Karpas-422 (cell line): Measurements from ENCODE around the gene PPP1R9B. TPM values are rescaled to one million over a fixed set of nuclear protein-coding genes. Genes with fewer than 3 reads are reported as not detected.
A peak's percentile ranks its signal among the peaks of the same experiment; 100 is the strongest.

Source experiments
- DNase-seq: peaks from one replicate; pipeline ENCODE4 v3.0.0-alpha.2; 2015
- H2AFZ ChIP-seq: fragments of 200-600 bp; sonication (generic); 2 replicates; pipeline ENCODE4 v1.6.1; 2014; ENCODE audit warnings: antibody characterized with exemption, low read length, mixed read lengths
- H3K27ac ChIP-seq: fragments of 200-600 bp; sonication (generic); 2 replicates; pipeline ENCODE4 v1.5.1; 2014; ENCODE audit warnings: mild to moderate bottlenecking, low read length, moderate library complexity
- H3K27me3 ChIP-seq: fragments of 200-600 bp; sonication (generic); 2 replicates; pipeline ENCODE4 v1.6.1; 2014; ENCODE audit warnings: low read length, mixed read lengths
- H3K36me3 ChIP-seq: fragments of 200-600 bp; sonication (generic); 2 replicates; pipeline ENCODE4 v1.6.1; 2014; ENCODE audit warnings: low read length, mixed read lengths; ENCODE audit not compliant: insufficient read depth
- H3K4me1 ChIP-seq: fragments of 200-600 bp; sonication (generic); 2 replicates; pipeline ENCODE4 v1.6.1; 2014; ENCODE audit warnings: mild to moderate bottlenecking, low read length, mixed read lengths
- H3K4me2 ChIP-seq: fragments of 200-600 bp; sonication (generic); 2 replicates; pipeline ENCODE4 v1.6.1; 2014; ENCODE audit warnings: low read length, low read depth, mild to moderate bottlenecking; ENCODE audit not compliant: poor library complexity, severe bottlenecking
- H3K4me3 ChIP-seq: fragments of 200-600 bp; sonication (generic); 2 replicates; pipeline ENCODE4 v1.5.1; 2014; ENCODE audit warnings: mild to moderate bottlenecking, antibody characterized with exemption, low read length, mixed read lengths
- H3K79me2 ChIP-seq: fragments of 200-600 bp; sonication (generic); 2 replicates; pipeline ENCODE4 v1.6.1; 2014; ENCODE audit warnings: mild to moderate bottlenecking, low read length, mixed read lengths
- H3K9ac ChIP-seq: fragments of 200-600 bp; sonication (generic); 2 replicates; pipeline ENCODE4 v1.6.0; 2014; ENCODE audit warnings: low read length
- H3K9me2 ChIP-seq: fragments of 200-600 bp; sonication (generic), shearing (Covaris generic); replicated peaks from 2 replicates; pipeline ENCODE4 v1.6.0; 2014; ENCODE audit warnings: mild to moderate bottlenecking, low read length, moderate library complexity; ENCODE audit not compliant: insufficient read depth
- H3K9me3 ChIP-seq: fragments of 300-700, 200-600 bp; sonication (generic); 2 replicates; pipeline ENCODE4 v1.6.1; 2014; ENCODE audit warnings: low read length, mixed read lengths
- H4K20me1 ChIP-seq: fragments of 200-600 bp; sonication (generic); 2 replicates; pipeline ENCODE4 v1.6.1; 2014; ENCODE audit warnings: mild to moderate bottlenecking, antibody characterized with exemption, low read length, low read depth; ENCODE audit not compliant: insufficient read depth
- total RNA-seq: library from RNA; depleted of rRNA; stranded (reverse); fragments of >200 nt; shearing (Covaris generic); gene quantifications from 2 replicates; pipeline ENCODE4 v1.2.3, GENCODE V29; 2014; ENCODE audit warnings: low replicate concordance

Gene PPP1R9B
- total RNA-seq, 1 experiment from 2014 or later, result 41.0 TPM

DNA sequence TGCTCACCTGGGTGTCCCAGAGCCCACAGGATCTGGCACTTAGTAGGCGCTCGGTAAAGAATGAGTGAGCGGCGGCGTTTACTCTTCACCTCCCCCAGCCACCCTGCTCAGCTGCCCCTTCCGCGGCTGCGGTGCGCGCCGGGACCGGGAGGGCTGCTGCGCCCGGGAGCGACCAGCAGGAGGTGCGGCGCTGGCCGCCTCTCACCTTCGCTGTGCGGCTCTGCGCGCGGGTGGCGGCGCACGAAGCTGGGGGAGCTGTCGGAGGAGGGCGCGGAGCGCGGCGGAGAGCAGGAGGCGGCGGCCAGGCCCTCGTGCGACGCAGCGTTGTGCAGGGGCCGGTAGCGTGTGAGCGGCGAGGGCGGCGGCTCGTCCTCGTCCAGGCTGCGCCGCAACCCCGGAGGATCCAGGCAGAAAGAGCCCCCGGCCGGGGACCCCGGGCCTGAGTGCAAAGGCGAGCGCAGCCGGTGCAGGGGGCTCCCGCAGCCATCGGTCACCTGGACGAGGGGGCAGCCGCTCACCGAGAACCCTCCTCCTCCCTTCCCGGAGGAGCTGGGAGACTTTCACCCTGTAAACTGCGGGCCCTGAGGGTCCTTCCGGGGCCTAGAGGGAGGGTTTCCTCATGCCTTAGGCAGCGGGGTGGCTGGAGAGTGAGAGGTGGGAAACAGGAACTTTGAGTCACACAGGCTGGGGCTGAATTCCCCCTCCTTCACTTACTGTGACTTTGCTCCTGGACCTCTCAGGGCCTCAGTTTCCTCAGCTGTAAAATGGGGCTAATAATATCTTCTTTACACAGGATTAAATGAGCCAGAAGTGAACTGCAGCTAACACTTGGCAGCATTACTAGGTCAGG lies 33.0 kb downstream of the PPP1R9B start:
- Histone ChIP-seq H3K9ac (no peak overlapping the region), H3K4me1 (no peaks in the 10 kb centered on the region), H3K27ac (no peak overlapping the region), H3K27me3 (no peaks in the 10 kb centered on the region), H3K79me2 (no peaks in the 10 kb centered on the region), H3K9me2 (no peaks in the 10 kb centered on the region), H3K4me2 (no peak overlapping the region), H2AFZ (no peak overlapping the region), H4K20me1 (no peaks in the 10 kb centered on the region), H3K36me3 (no peaks in the 10 kb centered on the region), H3K4me3 (no peak overlapping the region), H3K9me3 (no peaks in the 10 kb centered on the region)
- DNase-seq, result no peak

DNA sequence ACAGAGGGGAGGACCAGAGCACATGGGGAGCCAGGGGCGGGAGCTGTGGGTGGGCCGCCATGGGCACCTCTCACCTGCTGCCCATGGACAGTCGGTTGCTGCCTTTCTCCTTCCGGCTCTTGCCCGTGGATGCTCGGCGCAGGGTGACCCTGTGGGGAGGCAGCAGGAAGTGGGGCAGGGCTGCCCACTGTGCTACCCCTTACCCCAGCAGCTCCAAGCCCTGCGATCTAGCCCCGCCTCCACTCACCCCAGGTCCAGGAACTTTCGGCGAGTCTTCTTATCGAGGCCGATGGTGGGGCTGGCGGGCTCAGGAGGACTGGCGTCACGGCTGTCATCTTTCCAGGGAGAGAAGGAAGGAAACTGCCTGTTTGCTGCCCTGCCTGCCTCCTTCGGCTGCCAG lies 34.7 kb downstream of the PPP1R9B start:
- Histone ChIP-seq H3K9me3 (no peaks in the 10 kb centered on the region), H3K79me2 (no peaks in the 10 kb centered on the region), H3K36me3 (no peaks in the 10 kb centered on the region), H4K20me1 (no peaks in the 10 kb centered on the region), H3K4me1 (no peaks in the 10 kb centered on the region), H3K27me3 (no peaks in the 10 kb centered on the region), H3K27ac (no peak overlapping the region), H3K4me3 (no peak overlapping the region), H3K4me2 (no peak overlapping the region), H3K9me2 (no peaks in the 10 kb centered on the region), H3K9ac (no peak overlapping the region), H2AFZ (no peak overlapping the region)
- DNase-seq, result no peak

- Histone ChIP-seq H3K9ac (no peak overlapping the region), H3K27ac (no peak overlapping the region), H3K9me3 (no peaks in the 10 kb centered on the region), H3K4me1 (no peaks in the 10 kb centered on the region), H3K4me2 (no peak overlapping the region), H3K36me3 (no peaks in the 10 kb centered on the region), H3K9me2 (no peaks in the 10 kb centered on the region), H3K4me3 (no peak overlapping the region), H3K27me3 (no peaks in the 10 kb centered on the region), H3K79me2 (no peaks in the 10 kb centered on the region), H2AFZ (no peak overlapping the region), H4K20me1 (no peaks in the 10 kb centered on the region)
- peak; percentile 93 for DNase-seq
Observed at GRCh38 chr17:50114849-50115357, 35.6 kb downstream of the PPP1R9B start.

DNA sequence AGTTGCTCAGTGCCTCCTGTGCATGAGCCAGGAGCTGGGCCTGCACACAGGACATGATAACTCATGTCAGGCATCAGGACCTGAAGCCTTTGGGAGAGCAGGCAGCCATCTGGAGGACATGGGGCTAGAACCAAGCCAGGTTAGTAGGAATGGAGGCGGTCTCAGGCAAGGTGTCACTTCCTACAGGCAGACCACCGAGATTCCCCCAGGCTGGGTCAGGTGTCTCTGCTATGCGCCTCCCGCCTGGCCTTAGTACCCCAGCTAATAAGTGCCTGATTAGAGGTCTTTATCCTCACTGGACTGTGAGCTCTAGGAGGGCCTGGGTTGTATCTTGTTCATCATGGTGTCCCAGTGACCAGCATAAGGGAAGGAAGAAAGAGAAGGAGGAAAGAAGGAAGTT lies 36.1 kb downstream of the PPP1R9B start:
- Histone ChIP-seq H3K9me2 (no peaks in the 10 kb centered on the region), H3K4me1 (no peaks in the 10 kb centered on the region), H3K4me3 (no peak overlapping the region), H3K79me2 (no peaks in the 10 kb centered on the region), H3K36me3 (no peaks in the 10 kb centered on the region), H3K27ac (no peak overlapping the region), H3K4me2 (no peak overlapping the region), H2AFZ (no peak overlapping the region), H3K27me3 (no peaks in the 10 kb centered on the region), H3K9me3 (no peaks in the 10 kb centered on the region), H3K9ac (no peak overlapping the region), H4K20me1 (no peaks in the 10 kb centered on the region)
- no peak for DNase-seq

DNA sequence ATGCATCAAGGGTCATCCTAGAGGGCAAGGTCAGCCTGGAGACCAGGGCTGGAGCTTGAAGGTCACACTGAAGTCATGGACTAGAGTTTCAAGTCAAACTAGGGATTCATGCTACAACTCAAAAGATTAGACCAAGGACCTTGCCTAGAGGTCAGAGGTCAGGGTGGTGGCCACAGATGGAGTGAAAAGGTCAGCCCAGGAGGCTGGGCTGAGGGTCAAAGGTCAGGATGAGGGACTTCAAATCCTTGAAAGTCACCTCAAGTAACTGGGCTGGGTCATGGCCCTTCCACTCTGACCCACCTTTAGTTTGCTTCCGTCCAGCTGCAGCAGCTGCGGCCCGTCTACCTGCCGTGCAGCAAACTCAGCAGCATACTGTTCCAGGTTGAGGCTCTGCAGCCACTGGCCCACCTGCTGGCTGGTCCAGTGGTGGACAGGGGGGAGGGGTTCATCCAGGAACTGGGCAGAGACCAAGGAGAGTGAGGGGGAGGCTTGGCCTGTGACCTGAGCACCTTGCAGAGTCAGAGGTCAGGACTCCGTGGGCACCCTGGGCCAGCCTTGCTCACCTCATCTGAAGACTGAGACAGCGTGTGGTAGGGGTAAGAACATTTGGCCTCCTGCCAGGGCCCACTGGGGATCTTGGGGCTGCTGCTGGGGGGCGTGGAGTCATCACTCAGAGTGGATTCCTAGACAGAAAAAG lies 36.7 kb downstream of the PPP1R9B start:
- no peaks in the 10 kb centered on the region for H3K36me3 ChIP-seq
- no peak overlapping the region for H3K9ac ChIP-seq
- no peaks in the 10 kb centered on the region for H3K9me3 ChIP-seq
- H3K4me2 ChIP-seq, result no peak overlapping the region
- H3K27me3 ChIP-seq, result no peaks in the 10 kb centered on the region
- H4K20me1 ChIP-seq, result no peaks in the 10 kb centered on the region
- H3K9me2 ChIP-seq, result no peaks in the 10 kb centered on the region
- H3K27ac ChIP-seq, result no peak overlapping the region
- H2AFZ ChIP-seq, result no peak overlapping the region
- H3K79me2 ChIP-seq, result no peaks in the 10 kb centered on the region
- no peaks in the 10 kb centered on the region for H3K4me1 ChIP-seq
- H3K4me3 ChIP-seq, result no peak overlapping the region
- no peak for DNase-seq

- no peak overlapping the region for H3K9ac ChIP-seq
- H3K4me2 ChIP-seq, result no peak overlapping the region
Observed at GRCh38 chr17:50112694-50113093, 37.8 kb downstream of the PPP1R9B start.

GRCh38 chr17:50111673-50112655 lies 38.5 kb downstream of the PPP1R9B start:
- H3K9ac ChIP-seq, result no peak overlapping the region
- H3K27me3 ChIP-seq, result no peaks in the 10 kb centered on the region
- no peaks in the 10 kb centered on the region for H3K9me2 ChIP-seq
- no peak overlapping the region for H3K4me3 ChIP-seq
- DNase-seq, result no peak
- H4K20me1 ChIP-seq, result no peaks in the 10 kb centered on the region
- no peaks in the 10 kb centered on the region for H3K36me3 ChIP-seq
- H3K4me1 ChIP-seq, result no peaks in the 10 kb centered on the region
- no peak overlapping the region for H2AFZ ChIP-seq
- no peak overlapping the region for H3K4me2 ChIP-seq
- H3K9me3 ChIP-seq, result no peaks in the 10 kb centered on the region
- H3K27ac ChIP-seq, result no peak overlapping the region
- no peaks in the 10 kb centered on the region for H3K79me2 ChIP-seq

More at GRCh38 chr17:50112694-50113093, 37.8 kb downstream of the PPP1R9B start:
- H3K36me3 ChIP-seq, result no peaks in the 10 kb centered on the region
- no peaks in the 10 kb centered on the region for H3K79me2 ChIP-seq
- H2AFZ ChIP-seq, result no peak overlapping the region
- no peaks in the 10 kb centered on the region for H3K27me3 ChIP-seq
- DNase-seq, result no peak
- H3K4me1 ChIP-seq, result no peaks in the 10 kb centered on the region
- H3K27ac ChIP-seq, result no peak overlapping the region
- no peaks in the 10 kb centered on the region for H4K20me1 ChIP-seq
- no peak overlapping the region for H3K4me3 ChIP-seq
- no peaks in the 10 kb centered on the region for H3K9me3 ChIP-seq
- no peaks in the 10 kb centered on the region for H3K9me2 ChIP-seq
